Pancreas (tissue), 10 donors: Measurements from ENCODE around the gene CCL22. TPM values are rescaled to one million over a fixed set of nuclear protein-coding genes. Genes with fewer than 3 reads are reported as not detected.

Experiments used
- ATAC-seq, 4 donors: fragments of 200-7000 bp; cut with Tn5 transposase; one replicate each; pipeline versions ENCODE4 v1.8.0 to v1.9.1; 2020; ENCODE audit warnings: mild to moderate bottlenecking in 4 of 4, moderate library complexity in 4 of 4
- DNase-seq, 6 donors: peaks; one replicate each; pipeline ENCODE4 v3.0.0-alpha.2; 2020
- FAIRE-seq: peaks from 2 replicates; lab custom pipeline; 2012; peaks lifted over from hg19 to GRCh38; lab: Jason Lieb, UNC
- H3K27ac ChIP-seq, 4 donors: fragments of 200-600 bp; sonication (generic); 1 replicate in 3 of 4; 2 replicates in 1 of 4; pipeline versions ENCODE4 v1.5.0 to v1.8.0; 2020
- H3K27me3 ChIP-seq, 4 donors: fragments of 200-600 bp; one replicate each; pipeline ENCODE4 v1.8.0; 2021
- H3K36me3 ChIP-seq, 3 donors: fragments of 200-600 bp; sonication (generic) in 1 of 3; one replicate each; pipeline versions ENCODE4 v1.5.0 to v1.8.0; 2020 to 2021
- H3K4me1 ChIP-seq, 3 donors: fragments of 200-600 bp; one replicate each; pipeline ENCODE4 v1.8.0; 2021
- H3K4me3 ChIP-seq, 4 donors: fragments of 200-600 bp; sonication (generic) in 2 of 4; one replicate each; pipeline versions ENCODE4 v1.5.0 to v1.8.0; 2020 to 2021
- H3K9me3 ChIP-seq, 4 donors: fragments of 200-600 bp; one replicate each; pipeline ENCODE4 v1.8.0; 2021
- CTCF ChIP-seq, 4 donors: fragments of 200-600 bp; sonication (generic) in 3 of 4; IDR thresholded peaks; one replicate each; pipeline versions ENCODE4 v1.5.0 to v1.8.0; 2021; ENCODE audit warnings: antibody characterized with exemption in 4 of 4
- WGBS, 2 donors: extraction: QIAGEN DNeasy Blood & Tissue Kit; methylation state at CpG; one replicate each; pipeline ENCODE4 v1.1.7; 2013; 5-methylcytosine and 5-hydroxymethylcytosine counted together
- intact Hi-C, 3 donors: fragments of 100-400 bp; cut with DNase I; formaldehyde crosslinking; loops; one replicate each; pipeline versions ENCODE4 v1.11.1 to v1.14.2; 2022
- polyA plus RNA-seq, 2 donors: library from polyadenylated mRNA; stranded (reverse); fragments of 200-250 nt; gene quantifications; one replicate each; pipeline ENCODE4 v1.2.3, GENCODE V29; 2013
- total RNA-seq, 6 donors: library from RNA; stranded (reverse); fragmentation: NEBNext Ultra II Directional in 4 of 6; extraction: Animal tissue kit (Norgen Biotek cat#: 25700) in 4 of 6; gene quantifications; one replicate each; pipeline versions ENCODE4 v1.2.1 to v1.2.4, GENCODE V29; 2021 to 2023
- donor health status: healthy with polysubstance abuse.
- donor health status: DM: no; HTN: no; CAD: no; lungs with moderate emphysema.
- donor health status: DM: no; HTN: no; CAD: no.
- donor health status: control.
- donor health status: control.
- donor health status: Bipolar disorder and iron deficiency.
- donor health status: DM: yes; HTN: yes; CAD: no.
- donor health status: DM: no; HTN: no; CAD: no.
- donor health status: DM: no; HTN: no; CAD: no.
- donor health status: DM: yes; HTN: yes; CAD: no.

CCL22 gene
- total and polyA plus RNA-seq, 8 donors, result 0.05 to 0.85 (median 0.12) TPM; not detected in 4

- Histone ChIP-seq H3K27ac (no peak overlapping the region), H3K4me1 (peaks cover 7 to 16% (median 9%) of the 10 kb centered on the region in 3 donors), H3K27me3 (no peaks in the 10 kb centered on the region), H3K9me3 (no peaks in the 10 kb centered on the region), H3K36me3 (no peaks in the 10 kb centered on the region), H3K4me3 (no peak overlapping the region)
- intact Hi-C loops, result no loop called here
- WGBS, 2 donors, result 85 to 91% methylated on average over 3 of the region's 3 CpGs
- FAIRE-seq (no peak), DNase-seq (no peak), ATAC-seq (no peak)
- TF ChIP-seq CTCF (IDR thresholded peaks at IDR 0.05), result no peak
Measured at GRCh38 chr16:57376313-57376818, 17.8 kb downstream of the CCL22 start.

GRCh38 chr16:57377080-57377841 is 18.7 kb downstream of the CCL22 start:
- no peak for FAIRE-seq
- intact Hi-C loops, result no loop called here

GRCh38 chr16:57379579-57379978 is 21.0 kb downstream of the CCL22 start:
- H3K4me3 ChIP-seq, result no peak overlapping the region
- no peaks in the 10 kb centered on the region for H3K36me3 ChIP-seq
- FAIRE-seq, result no peak
- 78 to 81% methylated on average over 10 of the region's 10 CpGs for WGBS, 2 donors
- peak in 1 of 4 donors; percentile 9 for ATAC-seq
- H3K9me3 ChIP-seq, result no peaks in the 10 kb centered on the region
- no peak overlapping the region for H3K27ac ChIP-seq
- H3K27me3 ChIP-seq, result no peaks in the 10 kb centered on the region
- no peak for DNase-seq
- no peak for TF ChIP-seq CTCF (IDR thresholded peaks at IDR 0.05)
- intact Hi-C loops, result no loop called here
- H3K4me1 ChIP-seq, result no peaks in the 10 kb centered on the region

More at GRCh38 chr16:57377080-57377841, 18.7 kb downstream of the CCL22 start:
- 46 to 56% methylated on average over 5 of the region's 5 CpGs for WGBS, 2 donors
- H3K9me3 ChIP-seq, result no peaks in the 10 kb centered on the region
- H3K4me1 ChIP-seq, result peaks cover 2 to 8% (median 4%) of the 10 kb centered on the region in 3 donors
- no peak overlapping the region for H3K4me3 ChIP-seq
- no peaks in the 10 kb centered on the region for H3K27me3 ChIP-seq
- DNase-seq (no peak), ATAC-seq (no peak)
- H3K36me3 ChIP-seq, result no peaks in the 10 kb centered on the region
- no peak for TF ChIP-seq CTCF (IDR thresholded peaks at IDR 0.05)
- H3K27ac ChIP-seq, result no peak overlapping the region

- no peaks in the 10 kb centered on the region for H3K36me3 ChIP-seq
- ATAC-seq (peak in 1 of 4 donors; percentile 28), FAIRE-seq (no peak), DNase-seq (peak in 4 of 6 donors; percentile 40 to 68 (median 55))
- H3K4me3 ChIP-seq, result no peak overlapping the region
- intact Hi-C loops, result no loop called here
- no peaks in the 10 kb centered on the region for H3K9me3 ChIP-seq
- WGBS, 2 donors, result 59 to 67% methylated on average over 8 of the region's 8 CpGs
- TF ChIP-seq CTCF (IDR thresholded peaks at IDR 0.05), result no peak
- no peak overlapping the region for H3K27ac ChIP-seq
- no peaks in the 10 kb centered on the region for H3K27me3 ChIP-seq
- no peaks in the 10 kb centered on the region for H3K4me1 ChIP-seq
Measured at GRCh38 chr16:57380671-57381462, 22.3 kb downstream of the CCL22 start.
